ENCODE measurements around the gene RAD9A. TPM values are rescaled to one million over a fixed set of nuclear protein-coding genes. Genes with fewer than 3 reads are reported as not detected.

The RAD9A gene
- total RNA-seq, 1 experiment from 2014 or later: 20.9 TPM

DNA sequence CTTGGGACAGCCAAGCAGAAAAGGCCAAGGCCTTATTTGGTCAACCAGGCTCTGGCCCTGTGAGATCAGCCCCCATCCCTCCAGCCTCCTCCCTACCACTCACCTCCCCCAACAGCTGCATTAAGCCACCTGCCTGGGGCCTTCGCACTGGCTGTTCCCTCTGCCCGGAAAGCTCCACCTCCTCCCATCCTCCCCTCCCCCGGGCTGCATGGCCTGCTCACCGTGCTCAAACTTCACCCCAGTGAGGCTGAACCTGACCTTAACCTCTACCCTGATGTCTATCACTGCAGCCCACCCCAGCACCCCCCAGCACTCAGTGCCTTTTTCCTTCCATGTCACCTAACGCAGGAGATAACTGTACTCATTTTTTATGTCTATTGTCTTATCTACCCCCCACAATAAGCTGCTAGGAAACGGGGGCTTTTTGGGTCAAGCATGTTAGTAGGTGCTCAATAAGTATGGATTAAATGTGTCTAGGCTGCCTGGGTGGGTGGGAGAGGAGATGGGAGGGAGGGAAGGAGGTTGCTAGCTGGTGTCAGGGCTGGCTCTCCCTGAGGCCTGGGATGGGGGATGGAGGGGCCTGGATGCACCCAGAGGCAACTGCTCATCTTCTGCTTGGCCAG, 44.8 kb downstream of the RAD9A start:
- Histone ChIP-seq H4K8ac (replicated peaks; ENCODE audit: insufficient read length, low read depth, low read length) (no peak overlapping the region), H4K20me1 (ENCODE audit: control insufficient read depth, insufficient read depth, insufficient read length) (no peaks in the 10 kb centered on the region), H3K4me2 (ENCODE audit: insufficient read depth, insufficient read length, low read length) (no peak overlapping the region), H3K4me1 (ENCODE audit: insufficient read depth, low read length) (no peaks in the 10 kb centered on the region; the same call in 1 of the 2 replicates), H3K9ac (ENCODE audit: extremely low read depth, insufficient read length, low read length) (no peak overlapping the region), H2AK5ac (ENCODE audit: insufficient read length, low read length) (no peak overlapping the region), H3K23ac (ENCODE audit: insufficient read length, low read depth, low read length) (no peak overlapping the region), H3K4ac (ENCODE audit: low read depth, low read length) (no peak overlapping the region), H2AFZ (ENCODE audit: low read length) (no peak overlapping the region), H3T11ph (ENCODE audit: low read length) (no peak overlapping the region), H3K23me2 (ENCODE audit: insufficient read length, low read depth, low read length, poor library complexity, severe bottlenecking) (no peaks in the 10 kb centered on the region), H2BK12ac (ENCODE audit: insufficient read length, low read depth, low read length) (no peak overlapping the region), H4K5ac (ENCODE audit: insufficient read length, low read depth, low read length) (no peak overlapping the region), H4K91ac (ENCODE audit: insufficient read length, low read depth, low read length) (no peak overlapping the region), H2BK15ac (ENCODE audit: low read depth, low read length) (no peak overlapping the region), H3K14ac (ENCODE audit: insufficient read depth, low read length) (peak overlapping the region; percentile 20; the same call in 1 of the 2 replicates), H3K79me1 (ENCODE audit: insufficient read depth, low read depth, low read length, poor library complexity, severe bottlenecking) (no peaks in the 10 kb centered on the region), H3K9me3 (ENCODE audit: control insufficient read depth, low read depth, low read length) (no peaks in the 10 kb centered on the region), H2BK5ac (ENCODE audit: insufficient read length, low read length) (no peak overlapping the region), H3K56ac (ENCODE audit: insufficient read length, low read depth, low read length) (no peak overlapping the region), H2BK20ac (ENCODE audit: low read depth, low read length, poor library complexity, severe bottlenecking) (no peak overlapping the region), H3K79me2 (ENCODE audit: insufficient read depth, low read length) (no peaks in the 10 kb centered on the region), H3K27me3 (ENCODE audit: insufficient read depth, low read length) (no peaks in the 10 kb centered on the region), H3K18ac (ENCODE audit: insufficient read length, low read depth, low read length) (peak overlapping the region; percentile 15), H3K27ac (ENCODE audit: insufficient read length, low read depth, low read length) (peak overlapping the region; percentile 6), H2BK120ac (ENCODE audit: low read depth, low read length, poor library complexity, severe bottlenecking) (no peak overlapping the region)
- TF ChIP-seq, protein P1, sequence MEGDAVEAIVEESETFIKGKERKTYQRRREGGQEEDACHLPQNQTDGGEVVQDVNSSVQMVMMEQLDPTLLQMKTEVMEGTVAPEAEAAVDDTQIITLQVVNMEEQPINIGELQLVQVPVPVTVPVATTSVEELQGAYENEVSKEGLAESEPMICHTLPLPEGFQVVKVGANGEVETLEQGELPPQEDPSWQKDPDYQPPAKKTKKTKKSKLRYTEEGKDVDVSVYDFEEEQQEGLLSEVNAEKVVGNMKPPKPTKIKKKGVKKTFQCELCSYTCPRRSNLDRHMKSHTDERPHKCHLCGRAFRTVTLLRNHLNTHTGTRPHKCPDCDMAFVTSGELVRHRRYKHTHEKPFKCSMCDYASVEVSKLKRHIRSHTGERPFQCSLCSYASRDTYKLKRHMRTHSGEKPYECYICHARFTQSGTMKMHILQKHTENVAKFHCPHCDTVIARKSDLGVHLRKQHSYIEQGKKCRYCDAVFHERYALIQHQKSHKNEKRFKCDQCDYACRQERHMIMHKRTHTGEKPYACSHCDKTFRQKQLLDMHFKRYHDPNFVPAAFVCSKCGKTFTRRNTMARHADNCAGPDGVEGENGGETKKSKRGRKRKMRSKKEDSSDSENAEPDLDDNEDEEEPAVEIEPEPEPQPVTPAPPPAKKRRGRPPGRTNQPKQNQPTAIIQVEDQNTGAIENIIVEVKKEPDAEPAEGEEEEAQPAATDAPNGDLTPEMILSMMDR (conservative IDR thresholded peaks at IDR 0.05): no peak
- WGBS (ENCODE audit: extremely low coverage, insufficient read length, low lambda C conversion rate): no CpG with 5 or more reads among the region's 6 CpGs
- Mint-ChIP-seq H3K4me3 (peak overlapping the region in 1 of 2 experiments; percentile 25; a peak in 1 of 5 replicates), H3K4me1 (peaks cover 4 to 10% of the 10 kb centered on the region in 2 experiments), H3K27ac (peak overlapping the region; percentile 30 to 78 (median 69); a peak in 4 of 7 replicates), H3K27me3 (ENCODE audit: low read depth) (no peaks in the 10 kb centered on the region; the same call in 1 of the 2 replicates), H3K9me3 (no peaks in the 10 kb centered on the region), H3K36me3 (ENCODE audit: insufficient read depth in 1 of 3, low read depth in 3 of 3) (peaks cover 12 to 53% (median 49%) of the 10 kb centered on the region in 3 experiments; a peak in 6 of 7 replicates)
- peak; percentile 85 for DNase-seq

Measured in H9 (cell line).